GM18526 (cell line): ENCODE data around the gene RTN4RL2.

Source experiments
- POLR2A ChIP-seq: IDR thresholded peaks from 3 replicates; pipeline ENCODE4 v1.6.1; 2011; ENCODE audit not compliant: insufficient read length; ENCODE audit errors: extremely low read depth

The RTN4RL2 gene

DNA sequence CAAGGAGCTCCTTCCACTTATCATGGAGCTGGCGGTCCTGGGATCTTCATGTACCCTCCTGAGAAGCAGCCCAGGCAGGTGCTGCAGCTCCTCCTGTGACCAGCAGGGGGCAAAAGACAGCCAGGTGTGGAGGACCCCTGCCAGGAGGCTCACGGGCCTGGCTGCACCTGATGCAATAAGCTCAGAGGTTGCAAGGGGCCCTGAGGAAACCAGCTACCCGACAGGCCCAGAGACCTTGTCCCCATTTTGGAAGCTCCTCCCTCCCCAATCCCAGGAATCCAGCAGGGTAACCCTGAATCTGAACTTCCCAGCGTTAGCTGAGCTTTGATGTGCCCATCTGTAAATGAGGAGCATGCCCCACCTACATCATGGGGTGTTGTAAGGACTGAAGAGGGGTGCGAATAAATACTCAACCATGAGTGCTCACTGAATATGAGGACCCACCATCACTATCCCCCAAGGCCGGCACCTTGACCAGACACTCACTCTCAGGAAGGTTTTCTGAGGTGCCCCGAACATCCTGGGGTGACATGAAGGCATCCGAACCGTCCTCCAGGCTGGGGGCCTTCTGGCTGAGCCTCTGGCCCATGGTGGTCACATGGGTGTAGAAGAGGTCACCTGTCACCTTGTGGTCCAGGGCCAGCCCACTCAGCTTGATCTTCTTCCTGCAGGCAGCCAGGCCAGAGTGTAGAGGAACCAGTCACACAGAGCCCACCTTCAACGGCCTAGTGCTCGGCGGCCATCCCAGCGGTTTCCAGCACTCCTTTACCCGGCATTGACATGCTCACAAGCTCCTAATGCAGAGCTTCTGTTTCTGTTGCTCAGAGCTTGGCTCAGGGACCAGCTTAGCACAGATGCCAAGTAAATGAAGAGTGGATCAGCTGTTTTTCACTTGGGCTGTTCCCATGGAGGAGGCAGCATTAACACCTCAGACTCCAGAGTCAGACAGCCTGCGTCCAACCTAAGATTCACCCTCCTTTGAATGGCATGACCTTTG lies 33.5 kb downstream of the RTN4RL2 start:
- TF ChIP-seq POLR2A, result no peak

DNA sequence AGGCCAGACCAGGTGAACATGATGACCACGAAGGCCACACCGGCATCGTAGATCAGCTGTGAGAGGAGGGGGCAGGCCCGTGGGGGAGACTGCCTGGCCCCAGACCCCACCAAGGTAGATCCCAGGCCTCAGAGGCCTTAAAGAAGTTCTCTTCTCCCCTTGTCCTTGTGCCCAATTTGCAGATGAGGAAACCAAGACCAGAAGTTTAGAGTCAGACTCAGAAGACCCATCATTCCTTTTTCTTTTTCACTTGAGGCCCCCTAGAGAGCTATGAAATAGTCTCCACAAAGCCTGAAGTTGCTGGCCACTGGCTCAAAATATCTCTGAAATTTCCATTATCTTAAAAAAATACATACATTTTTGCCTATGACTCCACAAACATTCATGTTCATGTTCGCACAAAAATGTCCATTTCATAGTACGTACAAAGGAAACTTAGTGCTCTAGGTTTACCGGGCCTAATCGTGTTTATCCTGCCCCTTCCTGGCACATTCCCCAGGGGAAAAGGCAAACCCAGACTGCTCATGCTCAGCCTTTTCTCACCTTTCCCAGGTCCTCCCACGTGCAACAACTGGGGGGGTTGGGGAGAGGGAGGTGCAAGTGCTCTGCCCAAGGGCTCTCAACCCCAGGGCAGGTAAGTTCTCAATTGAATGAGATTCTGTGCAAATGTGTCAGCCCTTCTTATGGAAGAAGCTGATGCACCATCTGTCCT lies 35.9 kb downstream of the RTN4RL2 start:
- TF ChIP-seq POLR2A, result no peak

DNA sequence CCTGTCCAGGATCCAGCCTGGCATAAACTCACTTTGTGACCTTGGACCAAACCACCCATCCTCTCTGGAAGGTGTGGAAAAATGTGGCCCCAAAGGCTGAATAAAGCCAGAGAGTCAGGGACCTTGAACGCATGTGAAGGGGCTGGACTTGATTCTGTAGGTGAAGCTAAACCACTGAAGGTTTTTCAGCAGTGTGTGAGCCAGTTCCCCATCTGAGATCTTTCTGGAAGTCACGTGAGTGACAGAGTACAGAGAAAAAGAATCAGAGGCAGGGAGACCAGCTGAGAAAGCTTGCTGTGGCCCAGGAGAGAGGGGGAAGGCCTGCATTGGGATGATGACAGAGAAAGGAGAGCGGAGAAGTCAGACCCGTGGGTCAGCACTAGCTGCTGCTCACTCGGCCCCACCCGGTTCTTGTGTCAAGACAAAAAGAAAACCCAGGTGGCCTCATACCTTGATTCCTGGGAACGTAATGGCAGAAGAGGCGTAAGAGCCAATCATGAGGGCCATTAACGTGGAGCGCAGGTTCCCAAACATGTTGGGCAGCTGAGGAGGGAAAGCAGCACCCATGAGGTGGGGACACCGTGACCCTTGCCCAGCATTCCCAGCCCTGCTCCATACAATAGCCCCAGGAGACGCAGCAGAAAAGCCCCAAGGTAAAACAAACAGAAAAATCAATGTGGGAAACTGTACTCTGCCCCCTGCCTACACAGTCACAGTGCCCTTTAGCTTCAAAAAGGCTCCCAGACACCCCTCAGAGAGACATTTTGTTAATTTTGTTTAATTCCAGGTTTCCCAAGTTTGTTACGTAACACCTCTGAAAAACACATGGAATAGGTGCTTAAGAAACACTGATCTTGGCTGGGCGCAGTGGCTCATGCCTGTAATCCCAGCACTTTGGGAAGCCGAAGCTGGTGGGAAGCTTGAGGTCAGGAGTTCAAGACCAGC lies 37.2 kb downstream of the RTN4RL2 start:
- TF ChIP-seq POLR2A, result no peak

DNA sequence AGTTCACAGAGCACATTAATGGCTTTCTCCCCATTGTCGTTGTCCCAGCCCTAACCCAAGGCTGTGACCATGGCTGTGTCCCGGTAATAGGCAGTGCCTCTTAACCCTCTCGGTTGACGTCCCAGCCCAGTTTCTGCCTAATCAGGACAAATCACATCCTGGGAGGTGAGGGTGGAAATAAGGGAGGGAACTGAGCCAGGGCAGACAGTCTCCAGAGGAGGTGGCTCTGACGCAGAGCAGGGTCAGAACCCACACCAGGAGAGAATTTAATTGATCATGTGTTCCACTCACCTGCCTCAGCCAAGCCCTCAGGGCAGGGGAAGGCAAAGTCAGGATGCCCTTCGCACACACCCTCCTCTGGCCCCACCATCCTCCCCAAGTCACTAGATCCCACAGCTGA lies 38.2 kb downstream of the RTN4RL2 start:
- no peak for TF ChIP-seq POLR2A

DNA sequence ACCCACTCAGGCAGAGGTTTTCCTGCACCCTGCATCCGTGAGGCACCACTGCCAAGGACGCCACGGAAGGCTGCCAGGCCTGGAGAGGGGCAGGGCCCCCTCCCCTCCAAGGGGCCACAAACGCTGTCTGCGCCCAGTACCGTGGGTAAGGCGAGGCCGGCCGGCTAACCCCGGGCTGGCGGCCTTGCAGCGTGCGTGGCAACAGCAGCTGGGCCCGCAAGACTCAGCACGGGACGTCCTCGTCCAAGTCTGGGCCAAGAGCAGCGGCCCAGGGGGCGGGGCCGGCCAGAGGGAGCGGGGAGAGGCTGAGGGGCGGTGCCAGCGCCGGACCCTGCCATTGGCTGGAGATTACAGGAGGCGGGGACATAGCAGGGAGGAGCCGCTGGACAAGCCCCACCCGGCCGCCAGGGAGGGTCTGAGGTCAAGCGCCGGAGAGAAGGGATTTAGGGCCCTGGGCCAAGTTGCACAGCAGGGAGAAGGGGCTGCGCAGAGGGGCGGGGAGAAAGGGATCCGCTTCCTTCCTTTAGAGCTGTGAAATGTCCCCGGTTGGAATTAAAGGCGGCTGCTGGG lies 39.2 kb downstream of the RTN4RL2 start:
- TF ChIP-seq POLR2A, result no peak

DNA sequence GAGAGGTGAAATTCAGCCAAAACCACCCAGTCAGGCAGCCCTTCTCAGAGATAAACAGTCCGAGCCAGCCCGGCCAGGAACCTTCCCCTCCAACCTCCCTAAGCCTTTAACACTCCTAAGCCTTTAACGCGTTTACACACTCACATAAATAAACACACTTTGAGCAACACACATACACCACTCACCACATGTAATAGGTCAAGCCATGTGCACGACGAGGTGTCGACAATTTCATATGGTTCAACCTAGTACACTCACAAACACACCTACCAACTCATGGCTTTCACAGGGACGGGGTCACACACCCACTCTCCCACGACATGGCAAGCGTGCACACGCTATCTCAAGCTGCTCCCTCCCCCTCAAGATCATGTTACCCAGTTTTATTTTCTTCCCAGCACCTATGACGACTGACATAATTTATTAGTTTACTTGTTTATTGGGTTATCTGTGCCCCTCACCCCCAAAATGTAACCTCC lies 39.7 kb downstream of the RTN4RL2 start:
- no peak for TF ChIP-seq POLR2A

DNA sequence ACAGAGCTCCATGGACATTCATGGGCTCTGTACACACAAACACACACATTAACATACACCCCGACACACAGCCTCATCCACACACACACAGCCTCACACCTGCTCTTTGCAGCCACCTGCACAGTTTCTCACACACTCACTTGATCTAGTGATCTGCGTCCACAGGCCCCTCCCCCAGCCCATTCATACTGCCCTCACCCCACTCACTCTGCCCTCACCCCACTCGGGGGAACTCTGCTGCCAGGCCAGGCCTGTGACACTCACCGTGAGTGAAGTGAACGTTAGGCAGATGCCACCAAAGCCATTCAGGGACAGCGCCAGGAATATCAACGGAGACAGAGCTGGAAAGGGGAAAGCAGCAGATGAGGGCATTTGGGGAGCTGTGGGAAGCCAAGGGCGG lies 40.2 kb downstream of the RTN4RL2 start:
- no peak for TF ChIP-seq POLR2A

DNA sequence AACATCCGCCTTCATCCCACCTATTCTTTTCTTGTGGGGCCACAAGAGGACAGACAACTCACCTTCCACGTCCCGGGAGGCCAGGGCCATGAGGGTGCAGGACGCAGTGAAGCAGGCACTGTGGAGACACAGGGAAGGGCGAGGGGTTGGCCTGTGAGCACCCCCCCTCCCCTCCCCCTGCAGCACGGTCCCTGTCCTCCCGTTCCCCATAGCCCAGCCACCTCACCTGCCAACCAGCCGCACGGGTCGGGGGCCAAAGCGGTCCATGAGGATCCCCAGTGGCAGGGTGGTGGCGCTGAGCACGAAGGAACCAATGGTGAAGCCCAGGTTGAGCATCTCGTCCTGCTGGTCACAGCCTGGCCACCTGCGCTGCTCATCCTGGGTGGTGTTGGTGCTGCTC lies 40.6 kb downstream of the RTN4RL2 start:
- no peak for TF ChIP-seq POLR2A

DNA sequence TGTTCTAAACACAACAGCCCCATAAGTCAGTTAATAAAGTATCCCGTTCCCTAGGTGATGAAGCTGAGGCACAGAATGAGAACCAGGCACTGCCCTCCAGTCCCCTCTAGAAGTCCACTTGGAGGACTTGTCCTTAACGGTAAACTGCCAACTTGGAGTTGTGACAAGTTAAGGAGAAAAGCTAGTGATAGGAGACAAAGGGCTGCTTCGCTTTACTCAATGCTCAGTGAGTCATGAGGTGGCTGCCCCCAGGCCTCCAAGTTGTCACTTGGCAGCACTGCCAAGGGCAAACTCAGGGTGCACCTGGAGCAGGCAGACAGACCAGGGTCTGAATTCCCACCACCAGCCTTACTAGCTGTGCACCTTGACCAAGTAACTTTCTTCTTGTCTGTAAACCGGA lies 41.6 kb downstream of the RTN4RL2 start:
- TF ChIP-seq POLR2A, result no peak

DNA sequence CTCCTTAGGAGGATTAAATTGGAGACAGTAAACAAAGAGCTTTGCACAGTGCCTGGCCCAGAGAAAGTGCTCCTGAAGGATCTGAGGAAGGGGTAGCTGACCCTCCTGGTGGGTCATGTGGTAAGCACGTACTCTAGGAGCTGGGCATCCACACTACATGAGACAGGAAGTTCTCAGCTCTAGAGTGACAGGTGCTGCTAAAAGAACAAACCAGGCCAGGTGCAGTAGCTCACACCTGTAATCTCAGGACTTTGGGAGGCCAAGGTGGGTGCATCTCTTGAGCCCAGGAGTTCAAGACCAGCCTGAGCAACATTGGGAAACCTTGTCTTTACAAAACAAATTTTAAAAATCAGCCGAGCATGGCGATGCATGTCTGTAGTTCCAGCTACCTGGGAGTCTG lies 42.0 kb downstream of the RTN4RL2 start:
- no peak for TF ChIP-seq POLR2A

DNA sequence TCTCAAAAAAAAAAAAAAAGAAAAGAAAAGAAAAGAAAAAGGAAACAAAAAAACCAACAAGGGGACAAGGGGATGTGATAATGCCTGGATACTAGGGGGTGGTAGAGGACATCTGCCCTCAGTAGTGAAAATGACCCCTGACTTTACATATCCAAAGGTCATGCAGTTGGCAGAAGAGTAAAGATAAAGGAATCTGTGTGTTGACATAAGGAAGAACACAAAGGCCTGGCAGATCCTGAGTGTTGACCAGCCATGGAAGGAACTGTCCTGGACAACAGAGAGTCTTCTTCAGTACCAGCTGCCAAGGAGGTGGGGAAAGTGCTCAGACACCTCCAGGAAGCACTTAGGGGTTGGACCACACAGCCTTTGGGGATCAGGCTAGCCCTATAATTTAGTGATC lies 42.5 kb downstream of the RTN4RL2 start:
- no peak for TF ChIP-seq POLR2A

DNA sequence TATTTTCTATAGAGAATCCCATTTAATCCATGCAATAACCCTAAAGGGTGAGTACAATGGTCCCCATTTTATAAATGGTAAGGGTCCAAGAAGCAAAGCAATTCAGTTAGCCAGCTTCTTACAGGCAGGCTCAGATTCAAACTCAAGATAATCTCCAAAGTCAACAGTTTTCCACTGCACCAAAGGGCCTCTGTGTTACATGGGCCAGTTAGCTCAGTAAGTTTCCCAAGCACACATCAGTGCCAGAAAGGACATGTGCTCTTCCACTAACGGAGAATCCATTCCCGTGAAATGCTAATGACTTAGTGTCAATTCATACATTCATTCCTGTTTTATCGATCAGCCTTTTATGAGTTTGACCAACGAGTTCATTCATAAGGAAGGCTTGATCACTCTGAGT lies 44.2 kb downstream of the RTN4RL2 start:
- TF ChIP-seq POLR2A, result no peak

DNA sequence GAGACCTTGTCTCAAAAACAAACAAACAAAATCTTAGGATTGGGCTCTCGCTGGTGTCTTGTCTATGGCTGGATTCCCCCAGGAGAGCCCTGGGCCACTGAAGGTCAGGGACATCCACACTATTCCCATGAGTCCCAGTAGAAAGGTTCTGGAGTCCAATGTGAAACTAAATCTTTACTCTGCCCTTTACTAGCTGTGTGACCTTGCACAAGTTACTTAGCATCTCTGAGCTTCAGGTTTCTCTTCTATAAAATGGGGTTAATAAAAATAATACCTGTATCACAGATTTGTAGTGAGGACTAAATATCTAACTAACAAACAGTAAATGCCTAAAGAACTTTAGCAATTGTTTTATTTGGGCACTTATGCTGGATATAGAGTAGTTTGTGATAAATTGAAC lies 46.2 kb downstream of the RTN4RL2 start:
- no peak for TF ChIP-seq POLR2A

DNA sequence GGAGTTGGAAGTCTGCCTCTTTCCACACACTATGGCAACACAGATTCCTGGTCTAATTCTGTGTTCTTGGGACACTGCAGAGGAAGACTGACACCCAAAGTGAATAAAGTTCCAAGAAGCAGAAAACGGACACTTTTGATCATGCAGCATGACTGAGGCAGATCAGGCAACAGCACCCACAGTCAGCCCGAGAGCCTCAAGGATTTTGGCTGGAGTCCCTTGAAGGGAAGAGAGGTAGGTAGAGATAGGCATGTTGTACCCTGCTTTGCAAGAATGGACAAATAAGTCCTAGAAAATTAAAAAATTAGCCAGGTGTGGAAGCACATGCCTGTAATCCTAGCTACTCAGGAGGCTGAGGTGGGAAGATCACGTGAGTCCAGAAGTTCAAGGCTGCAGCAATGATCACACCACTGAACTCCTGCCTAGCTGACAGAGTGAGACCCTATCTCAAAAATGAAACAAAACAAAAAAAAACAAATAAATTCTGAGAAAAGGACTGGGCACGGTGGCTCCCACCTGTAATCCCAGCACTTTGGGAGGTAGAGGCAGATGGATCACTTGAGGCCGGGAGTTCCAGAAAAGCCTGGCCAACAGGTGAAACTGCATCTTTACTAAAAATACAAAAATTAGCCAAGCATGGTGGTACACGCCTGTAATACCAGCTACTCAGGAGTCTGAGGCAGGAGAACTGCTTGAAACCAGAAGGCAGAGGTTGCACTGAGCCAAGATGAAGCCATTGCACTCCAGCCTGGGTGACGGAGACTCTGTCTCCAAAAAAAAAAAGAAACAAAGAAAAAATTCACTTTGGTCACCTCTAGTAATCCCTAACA lies 48.2 kb downstream of the RTN4RL2 start:
- TF ChIP-seq POLR2A, result no peak

DNA sequence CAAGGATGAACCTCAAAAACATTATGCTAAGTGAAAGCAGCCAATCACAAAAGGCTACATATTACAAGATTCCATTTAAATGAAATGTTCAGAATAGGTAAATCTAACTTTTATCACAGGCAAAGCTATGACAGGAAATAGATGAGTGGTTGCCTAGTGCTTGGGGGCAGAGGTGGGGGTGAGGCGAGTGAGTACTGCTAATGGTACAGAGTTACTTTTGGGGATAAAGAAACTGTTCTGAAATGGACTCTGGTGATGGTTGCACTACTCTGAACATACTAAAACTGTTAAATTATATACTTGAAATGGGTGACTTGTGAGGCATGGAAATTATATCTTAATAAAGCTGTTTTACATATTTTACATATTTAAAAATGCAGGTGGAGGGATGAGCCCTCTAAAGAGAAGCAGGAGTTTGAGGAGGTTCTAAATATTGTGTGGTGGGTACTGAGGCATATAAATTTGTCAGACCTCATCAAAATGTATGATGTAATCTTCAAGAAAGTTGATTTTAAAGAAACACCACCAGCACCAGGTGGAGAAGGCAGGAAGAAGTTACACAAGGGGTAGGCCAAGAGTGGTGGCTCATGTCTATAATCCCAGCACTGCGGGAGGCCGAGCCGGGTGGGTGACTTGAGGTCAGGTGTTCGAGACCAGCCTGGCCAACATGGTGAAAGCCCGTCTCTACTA lies 51.6 kb downstream of the RTN4RL2 start:
- TF ChIP-seq POLR2A, result no peak
